Measurements from ENCODE around the gene TANC1. TPM values are rescaled to one million over a fixed set of nuclear protein-coding genes. Genes with fewer than 3 reads are reported as not detected.

Gene TANC1
- total RNA-seq, 1 experiment from 2014 or later, result 21.1 TPM

- no peaks in the 10 kb centered on the region for H3K36me3 ChIP-seq (ENCODE audit: control insufficient read depth, insufficient read depth, low read length)
- H3K4me1 ChIP-seq, result peaks cover 11% of the 10 kb centered on the region; the same call in 1 of the 2 replicates
- no peaks in the 10 kb centered on the region for H3K36me3 Mint-ChIP-seq (ENCODE audit: insufficient read depth, unreplicated experiment)
- DNase-seq, result no peak
- ChIA-PET POLR2A (no interaction called here), CTCF (no interaction called here)
- H3K4me3 ChIP-seq (ENCODE audit: low read depth, low read length), result no peak overlapping the region
- H3K4me3 Mint-ChIP-seq (ENCODE audit: unreplicated experiment), result no peak overlapping the region
- no peak for TF ChIP-seq CTCF (IDR thresholded peaks at IDR 0.05; ENCODE audit: insufficient read depth in 1 of 2, low read depth in 1 of 2, low read length in 1 of 2, severe bottlenecking in 1 of 2, unreplicated experiment in 1 of 2)
- peaks cover 28% of the 10 kb centered on the region for H3K4me1 Mint-ChIP-seq (ENCODE audit: low read depth, unreplicated experiment)
- no peaks in the 10 kb centered on the region for H3K9me3 ChIP-seq
- H3K27ac Mint-ChIP-seq (ENCODE audit: unreplicated experiment), result no peak overlapping the region
- H3K27me3 ChIP-seq (replicated peaks; ENCODE audit: control insufficient read depth, insufficient read depth, low read length), result no peaks in the 10 kb centered on the region
- no peaks in the 10 kb centered on the region for H3K27me3 Mint-ChIP-seq (ENCODE audit: insufficient read depth, unreplicated experiment)
- H3K9me3 Mint-ChIP-seq (ENCODE audit: unreplicated experiment), result peaks cover 8% of the 10 kb centered on the region
- no TSS peak for BruUV-seq (replicated peaks)
- intact Hi-C loops (cut with micrococcal nuclease; ENCODE audit: unreplicated experiment), result no loop called here
Observed at GRCh38 chr2:158928515-158928914, 39.9 kb upstream of the TANC1 start.

GRCh38 chr2:158928965-158929364 lies 39.5 kb upstream of the TANC1 start:
- no peak overlapping the region for H3K4me3 Mint-ChIP-seq (ENCODE audit: unreplicated experiment)
- H3K27ac Mint-ChIP-seq (ENCODE audit: unreplicated experiment), result no peak overlapping the region
- no peaks in the 10 kb centered on the region for H3K36me3 ChIP-seq (ENCODE audit: control insufficient read depth, insufficient read depth, low read length)
- no peaks in the 10 kb centered on the region for H3K27me3 Mint-ChIP-seq (ENCODE audit: insufficient read depth, unreplicated experiment)
- BruUV-seq (replicated peaks), result no TSS peak
- no peak for DNase-seq
- no peak overlapping the region for H3K4me3 ChIP-seq (ENCODE audit: low read depth, low read length)
- H3K4me1 Mint-ChIP-seq (ENCODE audit: low read depth, unreplicated experiment), result peaks cover 28% of the 10 kb centered on the region
- intact Hi-C loops (cut with micrococcal nuclease; ENCODE audit: unreplicated experiment), result no loop called here
- ChIA-PET CTCF (no interaction called here), POLR2A (no interaction called here)
- H3K9me3 Mint-ChIP-seq (ENCODE audit: unreplicated experiment), result peaks cover 8% of the 10 kb centered on the region
- no peaks in the 10 kb centered on the region for H3K9me3 ChIP-seq
- H3K36me3 Mint-ChIP-seq (ENCODE audit: insufficient read depth, unreplicated experiment), result no peaks in the 10 kb centered on the region
- no peaks in the 10 kb centered on the region for H3K27me3 ChIP-seq (replicated peaks; ENCODE audit: control insufficient read depth, insufficient read depth, low read length)
- no peak for TF ChIP-seq CTCF (IDR thresholded peaks at IDR 0.05; ENCODE audit: insufficient read depth in 1 of 2, low read depth in 1 of 2, low read length in 1 of 2, severe bottlenecking in 1 of 2, unreplicated experiment in 1 of 2)
- H3K4me1 ChIP-seq, result peaks cover 11% of the 10 kb centered on the region; the same call in 1 of the 2 replicates

- Mint-ChIP-seq H3K27me3 (ENCODE audit: insufficient read depth, unreplicated experiment) (no peaks in the 10 kb centered on the region), H3K9me3 (ENCODE audit: unreplicated experiment) (peaks cover 8% of the 10 kb centered on the region), H3K4me1 (ENCODE audit: low read depth, unreplicated experiment) (peaks cover 16% of the 10 kb centered on the region), H3K4me3 (ENCODE audit: unreplicated experiment) (no peak overlapping the region), H3K36me3 (ENCODE audit: insufficient read depth, unreplicated experiment) (no peaks in the 10 kb centered on the region), H3K27ac (ENCODE audit: unreplicated experiment) (no peak overlapping the region)
- POLR2A ChIA-PET, result no interaction called here
- BruUV-seq (replicated peaks), result no TSS peak
- H3K4me3 ChIP-seq (ENCODE audit: low read depth, low read length), result no peak overlapping the region
- no peak for TF ChIP-seq CTCF (IDR thresholded peaks at IDR 0.05; ENCODE audit: insufficient read depth in 1 of 2, low read depth in 1 of 2, low read length in 1 of 2, severe bottlenecking in 1 of 2, unreplicated experiment in 1 of 2)
- DNase-seq, result no peak
- CTCF ChIA-PET, result no interaction called here
- H3K4me1 ChIP-seq, result peaks cover 11% of the 10 kb centered on the region; the same call in 1 of the 2 replicates
- intact Hi-C loops (cut with micrococcal nuclease; ENCODE audit: unreplicated experiment), result no loop called here
- H3K9me3 ChIP-seq, result no peaks in the 10 kb centered on the region
- no peaks in the 10 kb centered on the region for H3K36me3 ChIP-seq (ENCODE audit: control insufficient read depth, insufficient read depth, low read length)
- H3K27me3 ChIP-seq (replicated peaks; ENCODE audit: control insufficient read depth, insufficient read depth, low read length), result no peaks in the 10 kb centered on the region
Observed at GRCh38 chr2:158931572-158931971, 36.9 kb upstream of the TANC1 start.

Data from Caco-2 (cell line).